Ishikawa (cell line): ENCODE data around the gene SPR.

Source experiments
- TAF1 ChIP-seq: IDR thresholded peaks from 2 replicates; pipeline ENCODE4 v1.6.1; 2012; ENCODE audit warnings: low read depth, mild to moderate bottlenecking
- TF ChIP-seq, protein P1 (sequence below): IDR thresholded peaks from 2 replicates; pipeline ENCODE4 v1.6.1; 2012; ENCODE audit warnings: low read depth, mild to moderate bottlenecking
- TF ChIP-seq, protein P2 (sequence below): IDR thresholded peaks from 2 replicates; pipeline ENCODE4 v1.6.1; 2012

DNA sequence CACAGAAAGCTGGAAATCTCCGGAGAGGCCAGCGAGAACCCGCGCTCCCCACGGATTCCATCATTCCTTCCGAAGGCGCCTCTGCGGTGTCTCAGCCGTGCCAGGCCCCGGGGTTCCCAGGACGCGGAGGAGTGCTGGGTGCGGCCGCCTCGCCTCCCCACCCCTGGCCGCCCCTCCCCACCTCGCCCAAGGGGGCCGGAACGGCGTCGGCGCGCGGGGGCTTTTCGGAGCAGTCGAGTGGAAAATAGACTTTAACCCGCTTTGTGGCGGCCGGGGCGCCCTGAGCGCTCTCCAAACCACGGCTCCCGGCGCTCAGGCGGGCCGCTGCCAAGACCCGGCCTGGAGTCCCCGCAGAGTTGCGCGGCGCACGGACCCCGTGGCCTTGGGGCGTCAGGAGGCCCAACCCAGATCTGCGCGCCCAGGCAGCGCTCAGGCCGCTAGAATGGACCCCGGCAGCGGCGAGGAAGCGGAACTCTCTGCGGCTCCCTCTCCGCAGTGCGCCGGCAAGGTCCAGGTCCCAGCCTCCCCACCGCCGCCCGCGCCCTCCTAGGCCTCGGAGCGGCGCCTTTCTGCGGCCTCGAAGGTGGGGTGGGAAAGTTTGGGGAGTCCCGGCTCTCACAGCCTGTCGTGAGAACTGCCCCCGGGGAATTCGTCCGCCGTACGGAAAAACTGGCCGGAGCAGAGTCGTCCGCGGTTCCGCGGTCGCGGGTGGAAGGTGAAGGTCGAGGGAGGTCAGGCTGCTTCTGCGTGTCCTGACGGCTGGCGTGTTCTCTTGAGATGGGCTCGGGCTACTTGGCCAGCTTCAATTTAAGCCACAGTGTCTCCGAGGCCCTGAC is 28.9 kb downstream of the SPR start:
- TF ChIP-seq, protein P1, sequence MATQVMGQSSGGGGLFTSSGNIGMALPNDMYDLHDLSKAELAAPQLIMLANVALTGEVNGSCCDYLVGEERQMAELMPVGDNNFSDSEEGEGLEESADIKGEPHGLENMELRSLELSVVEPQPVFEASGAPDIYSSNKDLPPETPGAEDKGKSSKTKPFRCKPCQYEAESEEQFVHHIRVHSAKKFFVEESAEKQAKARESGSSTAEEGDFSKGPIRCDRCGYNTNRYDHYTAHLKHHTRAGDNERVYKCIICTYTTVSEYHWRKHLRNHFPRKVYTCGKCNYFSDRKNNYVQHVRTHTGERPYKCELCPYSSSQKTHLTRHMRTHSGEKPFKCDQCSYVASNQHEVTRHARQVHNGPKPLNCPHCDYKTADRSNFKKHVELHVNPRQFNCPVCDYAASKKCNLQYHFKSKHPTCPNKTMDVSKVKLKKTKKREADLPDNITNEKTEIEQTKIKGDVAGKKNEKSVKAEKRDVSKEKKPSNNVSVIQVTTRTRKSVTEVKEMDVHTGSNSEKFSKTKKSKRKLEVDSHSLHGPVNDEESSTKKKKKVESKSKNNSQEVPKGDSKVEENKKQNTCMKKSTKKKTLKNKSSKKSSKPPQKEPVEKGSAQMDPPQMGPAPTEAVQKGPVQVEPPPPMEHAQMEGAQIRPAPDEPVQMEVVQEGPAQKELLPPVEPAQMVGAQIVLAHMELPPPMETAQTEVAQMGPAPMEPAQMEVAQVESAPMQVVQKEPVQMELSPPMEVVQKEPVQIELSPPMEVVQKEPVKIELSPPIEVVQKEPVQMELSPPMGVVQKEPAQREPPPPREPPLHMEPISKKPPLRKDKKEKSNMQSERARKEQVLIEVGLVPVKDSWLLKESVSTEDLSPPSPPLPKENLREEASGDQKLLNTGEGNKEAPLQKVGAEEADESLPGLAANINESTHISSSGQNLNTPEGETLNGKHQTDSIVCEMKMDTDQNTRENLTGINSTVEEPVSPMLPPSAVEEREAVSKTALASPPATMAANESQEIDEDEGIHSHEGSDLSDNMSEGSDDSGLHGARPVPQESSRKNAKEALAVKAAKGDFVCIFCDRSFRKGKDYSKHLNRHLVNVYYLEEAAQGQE, result no peak
- no peak for TF ChIP-seq TAF1
- TF ChIP-seq, protein P2, sequence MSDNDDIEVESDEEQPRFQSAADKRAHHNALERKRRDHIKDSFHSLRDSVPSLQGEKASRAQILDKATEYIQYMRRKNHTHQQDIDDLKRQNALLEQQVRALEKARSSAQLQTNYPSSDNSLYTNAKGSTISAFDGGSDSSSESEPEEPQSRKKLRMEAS, result no peak; the same call in 1 of the 2 replicates
